ENCODE measurements around the gene CDS2.

The CDS2 gene

GRCh38 chr20:5150226-5151076, 23.6 kb downstream of the CDS2 start:
- in situ Hi-C loops (cut with HindIII; ENCODE audit: low sequenced_read_pairs) = no loop called here

GRCh38 chr20:5153152-5153467, 26.3 kb downstream of the CDS2 start:
- in situ Hi-C loops (cut with HindIII; ENCODE audit: low sequenced_read_pairs) = no loop called here

GRCh38 chr20:5153612-5154542, 27.1 kb downstream of the CDS2 start:
- in situ Hi-C loops (cut with HindIII; ENCODE audit: low sequenced_read_pairs) = no loop called here

- in situ Hi-C loops (cut with HindIII; ENCODE audit: low sequenced_read_pairs) = no loop called here
Measured at GRCh38 chr20:5154543-5154925, 27.7 kb downstream of the CDS2 start.

GRCh38 chr20:5155404-5155803, 28.6 kb downstream of the CDS2 start:
- in situ Hi-C loops (cut with HindIII; ENCODE audit: low sequenced_read_pairs) = no loop called here

- in situ Hi-C loops (cut with HindIII; ENCODE audit: low sequenced_read_pairs) = no loop called here
Measured at GRCh38 chr20:5156675-5157448, 30.1 kb downstream of the CDS2 start.

- in situ Hi-C loops (cut with HindIII; ENCODE audit: low sequenced_read_pairs) = no loop called here
Measured at GRCh38 chr20:5159928-5160327, 33.1 kb downstream of the CDS2 start.

- in situ Hi-C loops (cut with HindIII; ENCODE audit: low sequenced_read_pairs) = no loop called here
Measured at GRCh38 chr20:5160882-5161281, 34.1 kb downstream of the CDS2 start.

- in situ Hi-C loops (cut with HindIII; ENCODE audit: low sequenced_read_pairs) = no loop called here
Measured at GRCh38 chr20:5161536-5162164, 34.8 kb downstream of the CDS2 start.

GRCh38 chr20:5164645-5165625, 38.1 kb downstream of the CDS2 start:
- in situ Hi-C loops (cut with HindIII; ENCODE audit: low sequenced_read_pairs) = no loop called here

- in situ Hi-C loops (cut with HindIII; ENCODE audit: low sequenced_read_pairs) = no loop called here
Measured at GRCh38 chr20:5168651-5169396, 42.0 kb downstream of the CDS2 start.

- in situ Hi-C loops (cut with HindIII; ENCODE audit: low sequenced_read_pairs) = no loop called here
Measured at GRCh38 chr20:5170341-5170740, 43.5 kb downstream of the CDS2 start.

GRCh38 chr20:5171064-5171789, 44.4 kb downstream of the CDS2 start:
- in situ Hi-C loops (cut with HindIII; ENCODE audit: low sequenced_read_pairs) = no loop called here

- in situ Hi-C loops (cut with HindIII; ENCODE audit: low sequenced_read_pairs) = no loop called here
Measured at GRCh38 chr20:5171790-5172164, 45.0 kb downstream of the CDS2 start.

GRCh38 chr20:5172167-5172601, 45.4 kb downstream of the CDS2 start:
- in situ Hi-C loops (cut with HindIII; ENCODE audit: low sequenced_read_pairs) = no loop called here

- in situ Hi-C loops (cut with HindIII; ENCODE audit: low sequenced_read_pairs) = no loop called here
Measured at GRCh38 chr20:5172903-5173463, 46.2 kb downstream of the CDS2 start.

GRCh38 chr20:5173751-5174150, 46.9 kb downstream of the CDS2 start:
- in situ Hi-C loops (cut with HindIII; ENCODE audit: low sequenced_read_pairs) = no loop called here

- in situ Hi-C loops (cut with HindIII; ENCODE audit: low sequenced_read_pairs) = no loop called here
Measured at GRCh38 chr20:5177071-5177470, 50.3 kb downstream of the CDS2 start.

Data from DLD1 (cell line).